NCI-H1048 (cell line): ENCODE data around the gene FBXO42.
A peak's percentile ranks its signal among the peaks of the same experiment; 100 is the strongest.
"Not testable (repeated sequence)": the region's sequence is repeated elsewhere in the genome, so short reads cannot be mapped to it uniquely, and the experiment has no call there.

Source experiments
- DNase-seq: peaks from one replicate; lab custom pipeline; 2025; lab: John Stamatoyannopoulos, UW

Gene FBXO42

DNA sequence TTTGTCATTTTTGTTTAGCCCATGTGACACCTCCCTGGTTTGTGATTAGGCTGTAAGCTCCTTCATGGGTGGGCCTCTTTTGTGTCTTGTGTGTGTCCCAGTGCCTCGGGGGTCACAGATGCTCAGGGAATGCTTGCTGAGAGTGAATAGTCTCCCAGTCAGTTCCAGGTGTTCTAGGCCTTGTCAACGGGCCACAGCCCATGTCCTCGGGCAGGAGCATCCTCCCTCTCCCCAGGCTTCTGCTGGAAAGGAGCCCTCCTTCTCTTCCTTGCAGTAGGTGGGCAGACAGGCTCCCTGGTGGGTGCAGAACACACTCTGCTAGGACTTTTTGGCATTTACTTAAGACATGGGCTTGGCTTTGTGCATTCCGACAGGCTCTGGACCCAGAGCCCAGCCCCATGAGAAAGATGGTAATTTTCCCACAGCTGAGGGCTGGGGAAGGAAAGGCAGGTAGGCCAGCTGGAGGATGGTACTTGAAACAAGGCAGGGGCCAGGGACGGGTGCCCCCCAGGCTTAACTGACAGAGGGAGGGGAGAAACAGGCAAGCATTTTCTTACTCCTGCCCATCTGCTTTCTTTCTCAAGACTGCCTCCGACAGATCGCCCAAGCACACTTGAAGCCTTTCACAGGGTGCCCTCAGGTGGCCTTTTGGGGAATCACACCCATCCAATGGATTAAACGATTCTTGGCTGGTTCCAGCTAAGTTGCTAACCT lies 108.2 kb downstream of the FBXO42 start:
- peak; percentile 6 for DNase-seq

DNA sequence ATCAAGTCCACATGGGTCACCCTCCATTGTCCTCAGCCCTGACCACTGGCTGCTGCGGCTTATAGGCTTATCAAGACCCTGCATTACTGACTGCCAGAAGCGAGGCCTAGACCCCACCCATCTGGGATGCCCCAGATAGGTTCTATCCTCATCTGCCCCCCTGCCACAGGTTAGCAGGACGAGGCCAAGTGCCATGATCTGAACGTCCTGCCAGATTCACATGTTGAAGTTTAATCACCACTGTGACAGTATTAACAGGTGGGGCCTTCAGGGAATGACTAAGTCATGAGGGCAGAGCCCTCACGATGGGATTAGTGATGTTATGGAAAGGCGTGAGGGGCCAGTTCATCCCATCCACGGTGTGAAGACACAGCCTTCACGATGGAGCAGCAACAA lies 109.1 kb downstream of the FBXO42 start:
- DNase-seq = no peak

DNA sequence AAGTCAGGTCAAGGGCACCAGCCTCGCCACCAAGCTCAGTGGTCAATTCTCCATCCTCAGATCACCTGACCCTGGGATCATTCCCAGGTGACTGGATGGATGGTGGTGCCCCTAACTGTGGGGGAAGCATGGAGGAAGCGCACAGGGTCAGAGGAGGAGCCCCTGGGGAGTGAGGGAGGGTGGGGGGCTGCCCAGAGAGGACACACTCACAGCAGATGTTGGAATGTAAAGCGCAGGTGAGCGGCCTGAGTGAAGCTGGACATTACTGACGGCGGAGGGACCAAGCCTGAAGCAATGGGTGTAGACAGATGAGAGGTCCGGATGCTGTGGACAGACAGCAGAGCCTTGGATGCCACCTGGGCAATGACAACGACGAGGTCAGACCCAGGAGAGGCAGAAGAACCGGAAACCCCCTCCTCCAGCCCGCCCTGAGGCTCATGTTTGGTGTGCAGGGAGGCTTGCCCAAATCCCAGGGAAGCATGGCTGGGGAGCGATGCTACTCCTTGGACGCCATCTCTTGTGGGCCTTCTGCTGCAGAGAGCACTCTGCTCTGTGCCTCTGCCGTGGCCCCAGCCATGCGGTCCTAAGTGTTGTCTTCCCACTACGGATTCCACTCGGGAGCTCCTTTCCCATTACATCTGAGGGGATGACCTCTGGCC lies 109.6 kb downstream of the FBXO42 start:
- DNase-seq = no peak

DNA sequence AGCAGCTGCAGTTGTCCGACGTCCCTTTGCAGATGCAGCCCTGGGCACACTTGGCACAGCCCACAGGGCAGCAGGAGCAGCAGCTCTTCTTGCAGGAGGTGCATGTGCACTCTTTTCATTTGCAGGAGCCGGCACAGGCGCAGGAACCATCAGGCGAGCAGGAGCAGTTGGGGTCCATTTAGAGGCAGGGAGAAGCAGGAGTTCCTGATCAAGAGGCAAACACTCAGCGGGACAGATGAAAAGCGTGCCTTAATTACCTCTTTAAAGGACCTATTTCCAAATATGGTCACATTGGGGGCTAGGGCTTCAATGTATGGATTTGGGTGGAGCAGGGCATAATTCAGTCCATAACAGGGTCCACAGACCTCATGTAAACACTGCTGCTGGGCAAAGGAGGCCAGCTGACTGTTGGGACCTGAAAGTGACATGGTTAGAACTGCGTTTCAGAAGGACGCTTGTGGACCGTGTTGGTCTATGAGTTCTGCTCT lies 111.0 kb downstream of the FBXO42 start:
- no peak for DNase-seq

DNA sequence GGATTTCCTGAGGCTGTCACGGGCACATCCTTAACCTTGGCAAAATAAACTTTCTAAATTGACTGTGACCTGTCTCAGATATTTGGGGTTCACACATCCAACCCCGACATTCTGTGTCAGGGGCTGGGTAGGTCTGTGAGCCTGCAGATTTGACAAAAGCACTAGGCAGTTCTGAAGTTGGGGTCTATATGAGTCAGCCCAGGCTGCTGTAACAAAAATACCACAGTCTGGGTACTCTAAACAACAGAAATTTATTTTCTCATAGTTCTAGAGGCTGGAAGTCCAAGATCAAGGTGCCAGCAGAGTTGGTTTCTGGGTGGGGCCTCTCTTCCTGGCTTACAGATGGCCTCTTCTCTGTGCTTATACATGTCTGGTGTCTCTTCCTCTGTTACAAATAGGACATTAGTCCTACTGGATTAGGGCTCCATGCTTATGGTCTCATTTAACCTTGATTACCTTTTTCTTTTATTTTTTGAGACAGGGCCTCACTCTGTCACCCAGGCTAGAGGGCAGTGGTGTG lies 112.2 kb downstream of the FBXO42 start:
- DNase-seq = no peak

DNA sequence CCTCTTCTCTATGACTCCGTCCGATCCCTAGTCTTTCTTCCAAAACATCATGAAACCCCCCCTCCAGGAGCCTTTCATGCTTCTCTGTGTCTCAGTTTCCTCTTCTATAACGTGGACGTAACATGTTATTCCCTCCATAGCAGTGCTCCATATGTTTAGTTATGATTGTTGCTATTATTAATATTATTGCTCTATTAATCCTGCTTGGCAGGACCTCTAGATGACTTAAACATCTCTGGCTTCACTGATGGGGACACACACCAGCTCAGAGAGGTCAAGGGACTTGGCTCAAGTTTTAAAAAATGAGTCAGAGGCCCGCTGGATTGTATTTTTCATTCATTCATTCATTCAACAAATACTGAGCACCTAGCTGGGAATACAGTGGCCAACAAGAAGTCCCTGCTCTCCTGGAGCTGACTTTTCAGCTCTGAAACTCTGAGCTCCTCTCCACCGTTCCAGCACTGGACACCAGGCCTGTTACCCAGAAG lies 114.9 kb downstream of the FBXO42 start:
- DNase-seq = no peak

DNA sequence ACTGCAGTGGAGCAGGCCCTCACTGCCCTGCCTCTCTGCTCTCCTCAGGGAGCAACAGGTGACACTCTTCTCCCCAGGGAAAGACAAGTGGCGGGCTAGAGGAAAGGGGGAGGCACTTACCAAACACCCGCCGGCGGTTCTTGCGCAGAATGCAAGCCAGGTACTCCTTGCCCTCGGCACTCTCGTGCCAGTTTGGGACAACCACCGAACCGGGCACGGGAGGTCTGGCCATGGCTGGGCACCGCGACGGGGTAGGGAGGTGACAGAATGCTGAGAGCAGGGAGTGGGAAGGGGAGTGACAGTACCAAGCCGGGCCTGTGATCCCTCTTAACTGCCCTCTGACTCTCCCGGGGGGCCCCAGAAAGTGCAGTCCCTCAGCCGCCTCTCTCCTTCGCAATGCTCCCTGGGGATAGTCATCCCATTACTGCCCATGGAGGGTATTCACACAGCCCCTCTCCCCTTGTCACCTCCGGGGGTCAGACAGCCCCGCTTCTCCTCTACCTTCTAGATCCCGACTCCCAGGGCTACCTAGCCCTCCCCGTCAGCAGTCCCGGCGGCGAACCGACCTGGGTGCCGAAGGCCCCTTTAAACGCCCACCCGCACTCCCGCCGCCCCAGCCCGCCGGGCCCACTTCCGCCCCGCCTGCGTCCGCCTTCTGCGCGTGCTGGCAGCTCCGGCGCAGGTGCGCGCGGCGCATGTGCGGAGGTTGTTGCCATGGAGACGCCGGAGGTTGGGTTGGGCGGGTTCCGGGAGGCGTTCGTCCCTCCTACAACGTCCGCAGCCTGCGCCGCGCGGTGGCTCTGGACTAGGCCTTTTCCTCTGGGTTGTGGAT lies 115.6 kb downstream of the FBXO42 start, which contains the start of gene CPLANE2:
TSS of gene CPLANE2 (minus strand) at position 673 of the 832 bp plus-strand sequence. CDS start at position 232, 441 bp downstream.
- DNase-seq = peak; percentile 86

DNA sequence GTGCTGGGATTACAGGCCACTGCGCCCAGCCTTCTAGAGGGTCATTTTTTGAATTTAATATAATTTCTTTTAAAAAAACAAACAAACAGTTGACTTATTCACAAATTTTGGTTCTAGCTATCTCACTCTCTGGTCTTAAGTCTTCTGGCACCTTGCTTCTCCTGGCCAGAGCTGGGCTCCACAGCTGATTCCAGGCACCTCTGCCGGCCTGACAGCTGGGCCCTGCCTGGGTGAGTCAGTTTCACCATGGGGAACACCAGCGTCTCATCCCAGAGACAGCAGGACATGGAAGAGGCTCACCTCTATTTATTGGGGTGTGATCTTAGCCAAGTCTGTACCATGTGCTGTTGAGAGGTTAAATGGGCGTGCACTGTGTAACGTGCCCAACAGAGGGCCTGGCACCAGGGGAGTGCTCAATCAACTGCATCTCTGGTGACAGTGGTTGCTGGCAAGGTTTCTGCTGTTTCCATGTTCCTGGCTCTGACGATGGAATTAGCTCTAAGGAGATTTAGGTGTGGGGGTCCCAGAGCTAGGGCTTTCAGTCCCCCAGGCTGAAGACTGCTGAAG lies 116.3 kb downstream of the FBXO42 start:
- DNase-seq = no peak

DNA sequence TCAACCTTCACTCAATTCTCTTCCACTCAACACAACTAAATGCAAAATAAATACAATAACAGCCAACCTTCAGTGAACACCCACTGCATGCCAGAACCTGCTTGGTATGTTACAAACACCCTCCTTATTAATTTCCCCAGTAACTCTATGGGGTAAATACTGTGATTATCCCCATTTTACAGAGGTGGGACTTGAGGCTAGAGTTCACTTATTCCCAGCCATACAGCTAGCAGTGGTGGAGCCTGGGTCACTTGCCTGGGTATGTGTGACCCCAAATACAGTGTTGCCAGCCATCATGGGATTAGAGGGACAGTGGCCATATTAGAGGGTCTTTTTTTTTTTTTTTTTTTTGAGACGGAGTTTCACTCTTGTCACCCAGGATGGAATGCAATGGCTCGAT lies 116.9 kb downstream of the FBXO42 start:
- no peak for DNase-seq

DNA sequence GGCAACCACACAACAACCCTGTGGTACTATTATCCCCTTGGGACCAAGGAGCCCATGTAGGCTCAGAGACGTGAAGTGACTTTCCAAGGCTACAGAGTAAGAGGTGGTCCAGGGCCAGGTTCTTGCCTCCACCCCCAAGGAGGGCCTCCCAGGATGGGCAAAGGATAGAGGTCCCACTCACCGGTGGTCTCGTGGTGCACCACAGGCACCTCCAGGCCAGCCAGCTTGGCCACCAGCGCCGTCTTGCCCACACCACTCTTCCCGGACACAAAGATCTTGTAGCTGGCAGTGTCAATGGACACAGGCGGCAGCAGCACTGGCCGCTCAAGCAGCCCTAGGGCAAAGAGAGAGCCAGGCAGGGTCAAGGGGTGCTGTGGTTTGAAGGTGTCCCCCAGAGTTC lies 118.8 kb downstream of the FBXO42 start:
- DNase-seq = no peak

DNA sequence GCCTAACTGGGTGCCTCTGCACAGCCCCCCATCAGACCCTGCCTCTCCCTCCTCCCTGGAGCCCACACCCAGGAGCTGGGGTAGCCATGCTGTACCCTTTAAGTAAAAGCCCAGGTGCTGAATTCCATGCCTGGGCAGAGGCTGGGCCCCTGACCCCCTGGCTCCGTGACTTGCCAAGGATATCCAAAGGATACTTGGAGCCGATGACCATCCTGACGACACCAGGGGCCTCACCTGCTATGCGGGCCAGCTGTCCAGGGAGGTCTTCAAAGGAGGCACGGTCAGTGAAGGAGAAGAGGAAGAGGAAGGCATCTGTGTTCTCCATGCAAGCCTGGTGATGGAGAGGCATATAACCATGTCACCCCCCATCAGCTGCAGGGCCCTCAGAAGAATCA lies 120.0 kb downstream of the FBXO42 start:
- no peak for DNase-seq

DNA sequence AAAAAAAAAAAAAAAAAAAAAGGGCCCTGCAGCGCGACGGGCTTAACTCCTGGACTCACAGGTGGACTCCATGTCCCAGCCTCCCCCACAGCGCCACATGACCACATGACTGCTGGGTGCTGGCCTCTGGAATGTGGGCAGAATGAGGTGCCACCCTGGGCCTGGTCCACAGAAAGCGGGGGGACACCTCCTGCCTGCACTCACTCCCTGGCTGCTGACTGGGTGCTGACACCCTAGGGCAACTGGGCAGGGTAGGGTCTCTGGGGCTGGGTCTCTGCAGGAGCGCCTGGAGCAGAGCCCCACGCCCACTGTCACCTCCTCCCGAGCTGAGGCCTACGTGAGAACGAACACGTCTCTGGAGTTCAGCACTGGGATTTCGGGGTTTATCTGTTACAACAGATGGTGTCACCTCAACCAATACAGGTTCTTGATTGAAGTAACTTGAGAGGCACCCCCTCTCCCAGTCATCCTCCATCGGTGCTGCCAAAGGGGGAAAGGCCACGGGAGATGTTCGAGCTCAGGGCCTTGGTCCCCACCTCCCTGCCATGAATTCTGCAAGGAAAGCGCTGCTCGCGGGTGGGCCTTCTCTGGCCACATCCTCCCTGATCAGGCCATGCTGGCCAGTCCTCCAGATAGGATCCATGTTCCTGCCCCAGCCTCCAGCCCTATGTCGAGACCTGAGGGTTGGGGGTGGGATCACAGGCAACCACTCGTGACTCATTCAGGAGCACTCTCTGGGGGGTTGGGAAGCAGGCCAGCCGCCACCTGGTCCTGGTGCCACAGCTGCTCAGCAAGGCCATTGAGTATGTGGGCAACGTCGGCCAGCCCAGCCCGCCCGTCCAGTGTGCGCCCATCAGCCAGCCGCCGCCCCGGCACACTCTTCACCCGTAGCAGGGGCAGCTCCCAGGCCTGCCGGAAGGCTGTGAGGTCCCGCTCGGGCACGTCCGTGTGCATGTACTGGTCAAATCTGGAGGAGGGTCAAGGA lies 120.7 kb downstream of the FBXO42 start:
- DNase-seq = no peak

DNA sequence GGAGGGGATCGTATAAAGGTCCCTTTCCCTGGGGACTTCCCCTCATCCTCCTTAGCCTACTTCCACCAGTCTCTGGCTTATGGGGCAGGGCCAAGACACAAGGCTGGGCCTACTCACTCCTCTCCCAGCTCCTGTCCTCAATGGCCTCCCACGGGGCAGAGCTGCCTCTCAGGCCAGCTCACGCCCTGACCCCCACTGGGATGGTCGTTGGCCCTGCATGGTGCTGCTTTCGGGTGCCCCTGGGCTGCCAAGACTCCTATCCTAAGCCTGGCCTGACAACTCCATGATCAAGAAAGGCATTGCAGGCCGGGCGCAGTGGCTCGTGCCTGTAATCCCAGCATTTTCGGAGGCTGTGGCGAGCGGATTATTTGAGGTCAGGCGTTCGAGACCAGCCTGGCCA lies 121.5 kb downstream of the FBXO42 start:
- DNase-seq = no peak

DNA sequence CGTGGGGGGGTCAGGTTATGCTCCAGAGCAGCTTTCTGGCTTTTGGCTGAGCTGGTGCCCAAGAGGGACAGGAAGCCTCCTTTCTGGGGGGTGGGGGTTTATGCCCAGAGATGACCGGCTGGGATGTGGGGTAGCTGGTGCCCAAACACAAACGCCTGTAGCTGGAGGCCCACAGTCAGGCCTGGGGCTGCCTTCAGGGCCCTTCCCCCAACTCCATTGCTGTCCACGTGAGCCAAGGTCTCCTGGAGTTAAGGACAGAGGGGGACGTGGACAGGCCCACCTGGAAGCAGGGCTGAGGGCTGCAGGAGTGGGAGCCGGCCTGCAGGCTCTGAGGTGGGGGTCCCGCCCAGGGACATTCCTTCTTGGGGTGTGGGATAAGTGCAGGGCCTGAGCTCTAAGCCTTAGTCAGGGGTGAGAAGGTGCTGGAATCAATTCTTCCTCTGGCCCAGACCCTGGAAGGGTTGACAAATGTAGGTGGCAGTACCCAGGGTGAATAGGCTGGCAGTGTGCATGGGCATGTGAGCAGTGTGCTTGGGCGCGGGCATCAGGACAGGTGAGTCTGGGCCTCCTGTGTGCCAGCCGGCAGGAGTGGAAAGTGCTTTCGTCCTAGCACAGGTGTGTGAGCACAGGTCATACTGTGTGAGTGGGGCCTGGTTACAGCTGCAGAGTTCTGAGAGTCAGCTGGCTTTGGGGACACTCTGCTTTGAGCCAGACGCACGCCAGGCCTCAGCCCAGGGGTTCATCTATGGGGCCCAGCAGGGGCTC lies 122.1 kb downstream of the FBXO42 start:
- no peak for DNase-seq

DNA sequence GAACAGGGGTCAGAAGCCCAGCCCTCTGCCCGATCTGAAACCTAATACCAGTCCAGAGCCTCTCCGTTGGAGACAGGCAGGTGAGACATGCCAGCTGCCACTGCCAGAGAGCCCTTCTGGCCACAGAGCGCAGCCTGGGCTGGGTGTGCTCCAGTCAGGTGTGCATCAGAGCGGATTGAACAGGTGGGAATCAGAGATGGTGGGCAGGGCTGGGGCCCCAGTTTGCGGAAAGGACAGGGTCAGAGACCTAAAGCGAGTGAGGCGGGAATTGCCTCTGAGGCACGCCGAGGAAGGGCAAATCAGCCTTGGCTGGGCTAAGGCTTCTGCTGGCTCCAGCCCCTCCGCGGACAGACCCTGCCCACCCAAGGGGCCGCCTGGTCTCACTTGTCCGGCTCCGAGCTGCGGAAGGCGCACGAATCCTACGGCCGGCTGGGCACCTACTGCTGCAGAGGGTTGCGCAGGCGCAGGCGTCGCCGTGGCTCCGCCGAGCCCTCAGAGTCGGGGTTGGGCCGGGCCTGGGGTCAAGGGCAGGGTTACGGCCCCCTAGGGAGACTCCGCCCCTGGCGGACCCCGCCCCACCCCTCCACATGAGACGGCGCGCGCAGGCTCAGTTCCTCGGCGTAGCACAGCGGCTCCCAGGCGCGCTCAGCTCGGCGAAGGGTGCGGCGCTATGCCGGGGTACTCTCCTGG lies 125.6 kb downstream of the FBXO42 start:
- DNase-seq = no peak

DNA sequence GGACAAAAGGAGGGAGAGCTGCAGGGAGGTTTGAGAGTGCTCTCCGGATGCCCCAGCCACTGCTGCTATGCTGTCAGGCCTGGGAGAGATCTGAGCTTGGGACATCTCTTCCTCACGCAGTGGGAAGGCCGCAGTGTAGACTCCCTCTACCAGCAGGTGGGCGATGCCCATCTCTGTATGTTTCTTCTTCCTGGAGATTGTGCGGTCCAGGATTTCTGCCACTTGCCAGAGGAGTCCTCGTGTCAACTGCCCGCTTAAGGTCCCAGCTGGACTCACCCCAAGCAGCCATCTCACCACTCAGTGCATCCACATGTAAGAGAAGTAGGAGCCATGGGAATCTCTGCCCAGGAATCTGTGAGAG lies 126.2 kb downstream of the FBXO42 start:
- DNase-seq = no peak

DNA sequence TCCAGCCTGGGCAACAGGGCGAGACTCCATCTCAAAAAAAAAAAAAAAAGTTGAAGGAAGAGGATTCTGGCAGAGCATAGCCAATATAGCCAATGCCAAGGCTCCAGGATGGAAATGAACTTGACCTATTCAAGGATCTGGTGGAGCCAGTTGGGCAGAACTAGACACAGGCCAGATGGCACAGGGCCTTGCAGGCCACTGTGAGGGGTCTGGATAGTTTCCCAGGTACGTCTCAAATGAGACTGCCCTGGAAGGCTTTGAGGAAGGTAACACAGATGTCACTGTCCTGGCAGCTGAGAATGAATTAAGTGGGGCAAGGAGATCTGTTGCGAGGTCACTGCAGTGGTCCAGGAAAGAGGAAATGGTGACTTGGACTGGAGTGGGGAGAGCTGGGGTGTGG lies 127.8 kb downstream of the FBXO42 start:
- no peak for DNase-seq

DNA sequence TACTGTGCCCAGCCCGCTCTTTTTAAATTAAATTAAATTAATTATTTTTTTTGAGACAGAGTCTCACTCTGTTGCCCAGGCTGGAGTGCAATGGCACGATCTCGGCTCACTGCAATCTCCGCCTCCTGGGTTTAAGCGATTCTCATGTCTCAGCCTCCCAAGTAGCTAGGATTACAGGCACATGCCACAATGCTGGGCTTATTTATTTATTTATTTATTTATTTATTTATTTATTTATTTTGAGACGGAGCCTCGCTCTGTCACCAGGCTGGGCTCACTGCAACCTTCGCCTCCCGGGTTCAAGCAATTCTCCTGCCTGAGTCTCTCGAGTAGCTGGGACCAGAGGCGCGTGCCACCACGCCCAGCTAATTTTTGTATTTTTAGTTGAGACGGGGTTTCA lies 129.6 kb downstream of the FBXO42 start:
- not testable (repeated sequence) for DNase-seq

DNA sequence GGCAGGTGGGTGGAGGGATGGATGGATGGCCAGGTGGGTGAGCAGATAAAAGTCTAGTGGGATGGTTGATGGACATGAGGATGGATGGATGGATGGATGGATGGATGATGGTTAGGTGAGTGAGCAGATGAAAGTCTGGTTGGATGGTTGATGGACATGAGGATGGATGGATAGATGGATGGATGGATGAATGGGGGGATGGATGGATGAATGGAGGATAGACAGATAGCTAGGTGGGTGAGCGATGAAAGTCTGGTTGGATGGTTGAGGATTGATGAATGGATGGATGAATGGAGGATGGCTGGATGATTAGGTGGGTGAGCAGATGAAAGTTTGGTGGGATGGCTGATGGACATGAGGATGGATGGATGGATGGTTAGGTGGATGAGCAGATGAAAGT lies 130.8 kb downstream of the FBXO42 start:
- no peak for DNase-seq
